CD4-positive, alpha-beta T cell treated with Interleukin-1 beta for 1 hour (primary cell): Measurements from ENCODE around the gene TRMT2A.
"Not testable (repeated sequence)": the region's sequence is repeated elsewhere in the genome, so short reads cannot be mapped to it uniquely, and the experiment has no call there.

ENCODE experiments used
- DNase-seq, 2 donors: peaks; one replicate each; pipeline ENCODE4 v3.0.0-alpha.2; 2020 to 2022

Gene TRMT2A, protein sequence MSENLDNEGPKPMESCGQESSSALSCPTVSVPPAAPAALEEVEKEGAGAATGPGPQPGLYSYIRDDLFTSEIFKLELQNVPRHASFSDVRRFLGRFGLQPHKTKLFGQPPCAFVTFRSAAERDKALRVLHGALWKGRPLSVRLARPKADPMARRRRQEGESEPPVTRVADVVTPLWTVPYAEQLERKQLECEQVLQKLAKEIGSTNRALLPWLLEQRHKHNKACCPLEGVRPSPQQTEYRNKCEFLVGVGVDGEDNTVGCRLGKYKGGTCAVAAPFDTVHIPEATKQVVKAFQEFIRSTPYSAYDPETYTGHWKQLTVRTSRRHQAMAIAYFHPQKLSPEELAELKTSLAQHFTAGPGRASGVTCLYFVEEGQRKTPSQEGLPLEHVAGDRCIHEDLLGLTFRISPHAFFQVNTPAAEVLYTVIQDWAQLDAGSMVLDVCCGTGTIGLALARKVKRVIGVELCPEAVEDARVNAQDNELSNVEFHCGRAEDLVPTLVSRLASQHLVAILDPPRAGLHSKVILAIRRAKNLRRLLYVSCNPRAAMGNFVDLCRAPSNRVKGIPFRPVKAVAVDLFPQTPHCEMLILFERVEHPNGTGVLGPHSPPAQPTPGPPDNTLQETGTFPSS

DNA sequence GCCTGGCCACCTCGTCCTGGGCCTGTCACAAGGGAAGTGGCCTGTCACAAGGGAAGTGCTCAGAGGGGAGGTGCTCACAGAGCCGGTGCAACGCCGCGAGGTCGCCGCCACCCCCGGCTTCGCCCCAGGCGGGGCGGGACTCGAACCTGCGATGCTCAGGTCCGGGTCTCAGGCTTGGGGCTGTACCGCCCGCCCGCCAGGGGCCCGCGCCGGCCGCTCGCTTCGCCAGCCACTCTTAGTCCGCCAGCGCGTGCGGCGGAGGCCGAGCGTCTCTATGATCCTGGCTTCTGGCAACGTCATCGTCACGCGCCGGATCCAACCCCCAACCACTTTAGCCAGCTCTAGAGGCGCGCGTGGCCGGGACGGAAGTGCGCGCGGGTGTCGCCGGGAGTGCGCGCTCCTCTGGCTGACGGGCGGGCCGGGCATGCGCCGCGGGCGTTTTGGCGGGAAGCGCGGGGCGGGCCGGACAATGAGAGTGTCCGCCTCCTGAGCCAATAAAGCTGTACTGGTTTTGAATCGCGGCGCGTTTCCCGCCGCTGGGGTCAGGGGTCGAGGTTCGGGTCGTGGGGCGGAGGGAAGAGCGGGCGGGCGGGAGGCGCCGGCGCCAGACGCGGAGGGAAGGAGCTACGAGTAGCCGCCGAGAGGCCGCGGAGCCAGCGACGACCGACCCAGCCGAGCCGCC is at the start of gene TRMT2A:
Gene TRMT2A, minus strand, starts transcription at position 276 of the 682 bp plus-strand sequence. CDS start 320 bp downstream, outside the sequence.
- DNase-seq, result peak; percentile 97

DNA sequence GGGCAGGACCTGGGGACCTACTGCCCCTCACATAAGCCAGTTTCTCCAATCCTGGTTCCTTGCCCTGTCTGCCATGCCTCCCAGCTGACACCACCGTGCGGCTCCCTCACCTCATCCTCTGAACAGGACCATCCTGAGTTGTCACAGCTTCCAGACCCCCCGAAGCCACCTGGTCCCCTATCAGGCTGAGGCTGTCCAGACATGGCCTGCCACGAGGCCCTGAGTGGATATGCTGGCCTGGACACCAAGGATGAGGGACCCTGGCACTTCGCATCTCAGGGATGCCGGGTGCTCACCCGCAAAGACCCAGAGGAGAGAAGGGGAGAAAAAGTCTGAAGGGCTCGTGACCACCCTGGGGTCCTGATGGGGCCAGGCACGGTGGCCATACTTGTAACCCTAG is 49.7 kb upstream of the TRMT2A start:
- no peak for DNase-seq

DNA sequence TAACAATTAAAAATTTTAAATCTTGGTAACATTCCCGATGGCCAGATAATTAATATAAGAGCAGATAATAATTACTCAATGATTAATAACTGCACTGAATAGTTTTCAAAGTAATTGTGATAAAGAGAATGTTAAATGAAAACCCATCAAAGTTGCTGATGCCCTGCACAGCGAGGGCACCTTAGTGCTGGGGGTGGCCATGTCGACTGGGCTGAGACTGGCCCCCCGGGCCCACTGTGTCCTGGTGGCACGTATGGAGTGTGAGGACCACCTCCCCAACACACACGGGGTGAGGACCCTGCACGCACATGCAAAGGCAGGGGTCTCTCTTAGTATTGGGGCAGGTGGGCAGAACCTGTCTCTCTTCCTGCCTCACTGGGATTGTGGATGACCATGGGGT is 48.9 kb upstream of the TRMT2A start:
- DNase-seq, result no peak

DNA sequence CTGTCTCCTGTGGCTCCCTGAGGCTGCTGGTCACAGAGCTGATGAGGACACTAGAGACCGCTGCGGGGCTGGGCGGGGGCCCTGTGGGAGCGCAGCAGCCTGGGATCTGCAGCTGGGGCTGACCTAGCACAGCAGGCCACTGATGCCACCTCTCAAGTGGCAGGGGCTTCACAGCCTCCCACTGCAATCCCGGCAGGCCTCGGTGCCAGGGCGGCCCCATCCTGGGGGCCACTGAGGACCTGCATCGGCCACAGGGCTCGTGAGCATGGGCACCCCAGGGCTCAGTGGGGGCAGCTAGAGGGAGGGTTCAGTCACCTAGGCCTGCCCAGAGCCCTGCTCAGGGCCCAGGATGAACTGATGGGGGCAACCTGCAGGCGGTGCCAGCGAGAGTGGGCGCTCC is 48.4 kb upstream of the TRMT2A start:
- DNase-seq, result no peak

DNA sequence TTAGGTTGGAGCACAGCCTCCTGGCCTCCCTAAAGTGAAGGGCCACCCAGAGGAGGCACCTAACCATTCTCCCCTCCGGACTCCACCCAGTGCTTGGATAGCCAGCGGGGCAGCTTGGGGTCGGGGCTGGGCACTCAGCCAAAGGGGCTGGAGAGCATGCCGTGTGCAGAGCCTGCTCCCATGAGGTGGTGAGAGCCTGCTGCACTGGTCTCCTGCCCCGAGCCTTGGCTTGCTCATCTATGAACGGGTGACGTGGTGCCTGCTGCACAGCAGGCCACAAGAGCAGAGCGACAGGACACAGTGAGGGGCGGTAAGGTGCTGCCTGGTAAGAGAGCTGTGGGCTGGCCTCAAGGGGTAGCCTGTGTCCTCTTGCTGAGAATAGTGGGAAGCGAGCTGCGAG is 47.8 kb upstream of the TRMT2A start:
- DNase-seq, result no peak

DNA sequence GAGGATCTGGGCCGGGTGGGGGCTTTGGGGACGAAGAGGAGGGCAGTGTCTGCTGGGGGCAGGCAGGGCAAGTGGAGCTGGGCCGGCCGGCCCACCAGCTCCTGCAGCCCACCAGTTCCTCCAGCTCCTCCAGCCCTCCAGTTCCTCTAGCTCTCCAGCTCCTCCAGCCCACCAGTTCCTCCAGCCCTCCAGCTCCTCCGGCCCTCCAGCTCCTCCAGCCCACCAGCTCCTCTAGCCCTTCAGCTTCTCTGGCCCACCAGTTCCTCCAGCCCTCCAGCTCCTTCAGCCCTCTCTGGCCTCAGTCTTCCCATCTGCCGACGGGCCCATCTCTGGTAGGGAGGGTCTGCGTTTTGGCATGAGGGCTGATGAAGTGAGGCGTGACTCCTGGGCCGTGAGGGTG is 43.0 kb upstream of the TRMT2A start:
- no peak for DNase-seq

DNA sequence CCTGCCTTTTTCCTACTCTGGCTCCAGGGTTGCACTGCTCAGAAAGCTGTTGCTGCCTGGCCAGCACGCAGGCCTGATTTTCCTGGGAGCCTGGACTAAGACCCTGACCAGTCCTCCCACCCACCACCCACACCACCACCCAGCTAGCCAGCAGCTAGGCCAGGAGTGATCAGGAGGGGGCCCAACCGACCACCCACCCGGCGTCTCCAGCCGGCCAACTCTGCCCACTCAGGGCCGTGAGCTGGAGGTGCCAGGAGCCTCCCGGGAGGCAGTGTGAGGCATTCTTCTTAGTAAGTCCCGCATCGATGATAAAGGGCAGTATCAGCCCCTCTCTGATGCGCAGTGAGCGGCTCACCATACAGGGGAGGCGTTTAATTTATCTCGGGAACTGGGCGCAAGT is 42.5 kb upstream of the TRMT2A start:
- not testable (repeated sequence) for DNase-seq

DNA sequence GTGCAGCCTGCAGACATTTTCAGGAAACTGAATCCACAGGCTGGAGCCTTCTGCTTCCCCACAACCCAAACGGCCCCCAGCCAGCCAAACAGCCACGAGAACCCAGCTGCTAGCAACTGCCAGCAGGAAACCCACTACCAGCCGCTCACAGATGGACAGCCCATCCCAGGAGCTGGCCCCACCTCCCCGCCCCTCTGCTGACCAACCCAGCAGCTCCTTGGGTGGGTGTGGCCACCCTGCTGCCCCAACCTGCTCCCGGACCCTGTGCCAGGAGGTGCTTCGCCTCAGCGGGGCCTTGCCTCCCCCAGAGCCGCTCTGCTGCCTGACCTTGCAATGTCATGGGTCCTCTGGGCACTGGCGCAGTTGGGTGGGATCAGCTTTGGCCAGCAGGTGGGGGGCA is 42.0 kb upstream of the TRMT2A start:
- no peak for DNase-seq

DNA sequence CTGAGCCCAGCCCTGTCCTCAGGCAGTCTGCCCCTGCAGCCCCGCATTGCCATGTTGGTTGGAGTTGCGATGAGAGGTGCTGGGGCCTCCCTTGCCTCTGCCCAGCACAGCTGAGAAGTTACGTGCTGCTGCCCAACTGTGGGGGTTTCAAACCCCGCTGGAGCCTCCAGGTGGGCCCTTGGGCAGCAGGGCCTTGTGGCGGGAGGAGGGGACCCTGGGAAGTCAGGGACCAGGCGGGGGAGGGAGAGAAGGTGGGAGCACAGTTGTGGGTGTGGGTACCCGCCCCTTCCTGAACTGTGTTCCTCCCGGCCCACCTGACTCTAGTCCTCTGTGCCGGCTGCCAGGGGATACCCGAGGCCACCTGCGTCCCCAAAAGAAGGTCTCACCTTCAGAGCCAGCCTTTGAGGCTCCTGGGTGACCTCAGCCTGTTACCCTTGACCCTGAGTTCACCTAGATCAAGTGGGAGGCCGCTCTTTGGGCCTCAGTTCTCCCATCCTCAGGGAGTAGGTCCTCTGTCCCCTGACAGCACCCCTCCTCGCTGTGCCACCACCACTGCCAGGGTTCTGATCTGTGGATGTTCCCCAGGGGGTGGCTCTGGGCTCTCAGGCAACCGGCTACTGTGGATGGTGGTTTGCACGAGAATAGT is 41.5 kb upstream of the TRMT2A start:
- no peak for DNase-seq

DNA sequence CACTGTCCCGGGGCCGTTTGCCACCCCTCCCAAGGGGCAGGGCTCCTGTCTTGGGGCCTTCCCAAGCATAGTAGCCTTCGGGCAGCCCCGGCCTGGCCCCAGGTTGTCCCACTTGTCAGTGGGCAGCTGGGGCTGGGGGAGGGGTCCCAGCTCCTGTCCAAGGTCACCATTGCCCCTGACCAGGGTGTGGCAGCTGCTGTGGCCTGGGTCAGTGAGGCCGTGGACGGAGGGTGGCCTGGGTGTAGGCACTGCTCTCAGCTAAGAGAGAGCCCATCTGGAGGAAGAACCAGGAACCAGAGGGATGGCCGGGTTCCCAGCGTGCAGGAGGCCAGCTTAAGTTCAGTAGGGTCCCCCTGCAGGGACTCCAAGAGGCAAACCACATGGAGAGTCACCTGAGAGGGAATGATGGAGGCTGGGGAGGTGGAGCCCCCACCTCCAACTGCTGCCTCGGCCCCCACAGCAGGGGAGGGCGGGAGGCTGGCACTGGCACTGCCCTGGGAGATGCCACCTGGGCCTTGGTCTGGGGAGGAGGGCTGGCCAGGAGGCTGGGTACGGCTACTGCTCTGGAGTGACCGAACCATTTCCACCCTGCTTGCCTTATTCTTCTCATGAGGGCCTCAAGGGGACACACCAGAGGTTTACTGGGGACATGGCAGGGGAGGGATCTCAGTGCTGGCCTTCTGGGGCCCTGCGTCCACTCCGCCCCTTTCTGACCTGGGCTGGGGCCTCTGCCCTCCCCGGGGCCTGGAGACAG is 40.6 kb upstream of the TRMT2A start:
- DNase-seq, result no peak

DNA sequence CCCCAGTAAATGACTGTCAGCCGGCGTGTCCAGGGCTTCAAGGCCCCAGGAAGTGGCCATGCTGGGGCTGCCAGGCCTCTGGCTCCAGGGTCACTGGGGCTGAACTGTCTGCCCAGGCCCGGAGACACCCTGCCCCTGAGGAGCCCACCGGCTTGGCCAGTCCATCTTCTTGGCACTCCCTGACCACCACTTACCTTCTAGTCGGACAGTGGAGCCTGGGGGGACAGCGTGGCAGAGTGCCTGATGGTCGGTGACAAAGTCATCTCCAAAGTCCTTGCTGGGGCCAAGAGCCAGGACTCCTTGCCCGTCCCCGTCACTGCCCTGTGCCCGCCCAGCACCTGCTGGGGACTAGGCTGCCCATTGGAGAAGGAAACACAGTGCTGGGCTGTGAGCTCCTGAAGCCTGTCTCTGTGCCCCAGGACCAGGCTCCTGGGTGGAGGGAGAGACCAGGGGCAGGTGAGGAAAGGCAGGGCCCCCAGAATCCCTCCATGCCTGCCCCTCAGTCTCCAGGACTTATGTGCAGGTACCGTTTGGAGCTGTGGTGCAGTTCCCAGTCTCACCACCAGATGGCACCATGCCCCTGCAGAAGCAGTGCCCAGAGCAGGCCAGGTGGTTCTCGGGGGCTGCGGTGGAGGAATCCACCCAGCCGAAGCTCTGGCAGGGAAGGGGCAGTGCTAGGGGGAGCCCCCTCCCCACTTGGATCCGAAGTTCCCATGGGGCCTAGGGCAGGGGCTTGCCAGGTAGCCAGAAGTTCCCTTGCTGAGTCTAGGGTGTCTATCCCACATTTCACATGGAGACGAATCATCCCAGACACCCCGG is 39.8 kb upstream of the TRMT2A start:
- DNase-seq, result peak; percentile 86 to 88

DNA sequence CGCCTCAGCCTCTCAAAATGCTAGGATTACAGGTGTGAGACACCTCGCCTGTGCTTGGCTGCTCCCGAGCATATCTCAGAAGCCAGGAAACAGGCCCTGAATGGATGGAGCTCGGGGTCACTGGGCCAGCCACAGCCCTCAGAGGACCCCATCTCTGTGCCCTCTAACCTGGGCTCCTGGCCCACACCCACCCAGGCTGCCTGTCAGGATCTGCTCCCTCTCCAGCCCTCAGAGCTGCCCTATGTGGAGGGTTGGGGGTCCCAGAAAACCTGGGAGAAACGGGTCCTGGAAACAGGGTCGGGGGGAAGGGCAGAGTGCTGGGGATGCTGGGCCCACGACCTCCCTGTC is 39.0 kb upstream of the TRMT2A start:
- no peak for DNase-seq

DNA sequence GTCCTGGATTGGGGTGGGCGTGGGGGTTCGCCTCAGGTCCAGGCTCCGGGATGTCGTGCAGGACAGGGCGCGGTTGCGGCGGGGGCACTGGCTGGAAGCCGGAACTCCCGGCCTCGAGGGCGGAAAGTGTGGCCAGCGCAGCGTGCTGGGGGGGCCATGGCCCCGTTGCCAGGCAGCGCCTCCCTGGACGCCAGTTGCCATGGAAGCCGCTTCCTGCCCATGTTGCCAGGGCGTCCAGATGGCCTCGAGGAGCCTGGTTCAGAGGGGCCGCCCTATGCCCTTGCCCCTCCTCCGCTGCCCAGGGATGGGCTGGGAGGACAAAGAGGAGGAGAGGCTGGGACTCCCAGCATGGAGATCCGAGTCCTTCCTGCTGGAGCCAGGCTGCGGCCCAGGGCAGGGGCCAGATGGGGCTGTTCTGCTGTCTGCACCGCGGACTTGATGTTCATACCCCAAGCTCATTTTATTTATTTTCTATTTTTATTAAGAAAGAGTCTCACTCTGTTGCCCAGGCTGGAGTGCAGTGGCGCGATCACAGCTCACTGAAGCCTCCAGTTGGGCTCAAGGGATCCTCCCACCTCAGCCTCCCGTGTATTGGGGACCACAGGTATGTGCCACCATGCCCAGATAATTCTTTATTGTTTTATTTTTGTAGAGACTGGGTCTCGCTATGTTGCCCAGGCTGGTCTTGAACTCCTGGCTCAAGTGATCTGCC is 38.5 kb upstream of the TRMT2A start:
- peak; percentile 12 to 13 for DNase-seq

DNA sequence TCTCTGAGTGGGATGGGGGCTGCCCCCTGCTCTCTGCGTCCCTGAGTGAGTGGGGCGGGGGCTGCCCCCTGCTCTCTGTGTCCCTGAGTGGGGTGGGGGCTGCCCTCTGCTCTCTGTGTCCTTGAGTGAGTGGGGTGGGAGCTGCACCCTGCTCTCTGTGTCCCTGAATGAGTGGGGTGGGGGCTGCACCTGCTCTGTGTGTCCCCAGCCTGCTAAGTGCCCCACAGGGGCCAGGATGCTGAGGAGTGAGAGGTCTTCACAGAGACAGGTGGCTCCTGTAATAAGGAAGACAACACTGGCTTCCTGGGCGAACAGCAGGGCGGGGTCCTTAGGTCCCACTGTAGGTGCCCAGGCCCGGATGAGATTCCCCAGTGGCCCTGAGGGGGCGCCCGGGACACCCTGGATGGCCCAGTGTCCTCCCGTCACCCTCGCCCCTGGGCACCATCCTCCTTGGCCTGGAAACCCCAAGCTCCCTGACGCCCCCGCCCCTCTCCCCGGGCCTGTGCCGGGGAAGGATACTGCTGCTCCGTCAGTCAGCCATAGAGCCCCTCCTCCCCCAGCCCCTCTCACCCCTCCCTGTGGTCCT is 37.7 kb upstream of the TRMT2A start:
- DNase-seq, result no peak

DNA sequence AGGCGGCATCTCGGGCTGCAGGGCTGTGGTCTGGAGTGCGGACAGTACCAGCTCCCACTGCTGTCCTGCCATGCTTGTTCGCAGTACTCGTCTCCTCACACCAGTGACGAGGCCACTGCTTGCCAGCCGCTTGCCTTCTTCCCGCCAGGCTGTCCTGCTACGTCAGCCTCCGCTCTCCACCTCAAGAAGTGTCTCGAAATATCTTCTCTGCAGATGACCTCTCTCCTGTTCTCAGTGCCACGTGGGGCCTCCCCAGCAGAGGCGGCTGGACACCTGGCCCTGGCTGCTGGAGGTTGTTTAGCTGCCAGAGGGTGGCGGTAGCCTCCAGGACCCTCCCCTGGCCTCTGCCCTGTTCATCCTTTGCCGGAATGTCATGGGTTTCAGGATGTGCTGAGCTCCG is 36.9 kb upstream of the TRMT2A start:
- DNase-seq, result no peak

DNA sequence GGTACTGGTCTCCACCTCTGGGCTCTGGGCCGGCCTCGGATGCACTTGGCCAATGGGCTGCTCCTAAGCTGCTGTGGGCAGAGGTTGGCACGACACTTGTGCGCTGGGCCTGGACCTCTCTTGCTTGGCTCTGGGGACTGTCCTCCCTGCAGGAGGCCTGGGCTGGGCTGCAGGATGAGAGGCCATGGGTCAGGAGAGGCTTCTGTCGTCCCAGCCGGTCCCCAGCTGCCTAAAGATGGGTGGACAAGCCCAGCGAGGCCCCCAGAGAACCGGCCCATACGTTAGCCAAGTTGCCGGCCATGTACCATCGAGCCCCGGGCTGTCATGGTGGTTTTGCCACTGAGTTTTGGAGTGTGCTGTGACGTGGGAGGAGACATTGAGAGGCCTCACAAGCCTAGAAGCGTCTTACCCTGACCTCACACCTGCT is 35.5 kb upstream of the TRMT2A start:
- DNase-seq, result no peak

DNA sequence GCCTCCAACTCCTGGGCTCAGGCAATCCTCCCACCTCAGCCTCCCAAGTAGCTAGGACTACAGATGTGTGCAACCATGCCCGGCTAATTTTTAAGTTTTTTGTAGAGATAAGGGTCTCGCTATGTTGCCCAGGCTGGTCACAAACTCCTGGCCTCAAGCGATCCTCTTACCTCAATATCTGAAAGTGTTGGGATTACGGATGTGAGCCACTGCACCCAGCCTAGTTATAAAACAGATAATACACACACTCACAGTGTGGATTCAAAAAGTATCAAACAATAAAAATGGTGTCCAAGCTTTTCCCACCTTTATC is 34.2 kb upstream of the TRMT2A start:
- DNase-seq, result no peak

DNA sequence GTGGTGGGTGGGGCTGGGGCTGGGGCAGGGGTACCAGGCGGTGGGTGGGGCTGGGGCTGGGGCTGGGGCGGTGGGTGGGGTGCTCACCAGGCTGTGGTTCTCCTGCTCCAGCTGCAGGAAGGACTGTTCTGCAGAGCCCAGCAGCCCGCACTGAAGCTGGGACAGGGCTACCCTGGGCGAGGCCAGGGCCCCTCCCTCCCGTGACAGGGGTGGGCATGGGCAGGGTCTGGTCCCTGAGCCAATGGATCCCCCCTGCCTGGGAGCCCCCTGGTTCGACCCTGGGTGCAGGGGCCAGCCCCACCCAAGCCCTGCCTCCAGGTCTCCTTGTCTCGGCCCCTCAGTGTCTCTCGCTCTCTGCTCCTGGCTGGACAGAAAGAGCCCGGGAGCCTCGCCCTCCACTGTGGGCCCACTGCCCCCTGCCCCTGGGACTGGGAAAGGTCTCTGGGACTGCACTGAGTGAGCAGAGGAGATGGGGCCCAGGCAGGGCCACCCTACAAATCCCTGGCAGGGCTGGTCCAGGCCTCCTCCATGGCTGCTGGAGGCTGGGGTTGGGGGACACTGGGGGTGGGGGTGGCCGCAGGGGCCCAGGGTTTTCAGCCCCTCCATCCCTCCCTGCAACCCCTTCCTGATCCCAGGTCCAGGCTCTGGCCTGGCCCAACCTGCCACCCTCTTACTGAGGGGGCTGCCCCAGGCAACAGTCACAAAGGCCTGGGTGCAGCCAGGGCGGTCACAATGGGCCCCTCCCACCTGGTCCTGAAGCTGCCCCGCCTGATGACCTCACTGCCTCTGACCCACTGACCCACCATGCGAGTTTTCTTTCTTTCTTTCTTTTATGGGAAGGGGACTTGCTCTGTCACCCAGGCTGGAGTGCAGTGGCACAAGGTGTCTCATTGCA is 33.6 kb upstream of the TRMT2A start, which contains the start of gene CCDC188:
Gene CCDC188, minus strand, starts transcription at position 675 of the 895 bp plus-strand sequence. Its CDS starts 69 bp downstream, at position 606.
- DNase-seq, result no peak
